ENCODE measurements around the gene COL11A2. TPM values are rescaled to one million over a fixed set of nuclear protein-coding genes. Genes with fewer than 3 reads are reported as not detected.

The COL11A2 gene
- total RNA-seq, 1 donor from 2014 or later = 0.53 TPM

- DNase-seq (ENCODE audit: extremely low read depth, low read depth, low spot score) = no peak
Observed at GRCh38 chr6:33123732-33124524, 68.3 kb downstream of the COL11A2 start.

DNA sequence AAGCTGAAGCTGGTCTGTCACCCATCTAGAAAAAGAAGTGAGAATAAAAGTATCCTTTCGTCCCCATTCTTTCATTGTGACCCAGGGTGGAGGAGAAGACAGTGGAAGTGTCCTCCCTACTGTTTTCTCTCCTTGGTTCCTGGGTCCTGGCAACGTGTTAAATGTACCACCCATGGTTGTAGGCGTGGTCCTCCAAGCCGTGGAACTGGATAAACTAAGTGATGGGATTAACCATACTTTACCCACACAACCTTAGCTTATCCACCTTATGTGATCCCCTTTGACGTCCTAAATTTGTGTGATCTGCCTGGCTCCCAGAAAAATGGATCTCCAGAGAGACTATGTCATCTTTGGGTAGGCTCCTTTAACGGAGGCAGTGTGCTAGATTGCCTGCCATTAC is 69.1 kb downstream of the COL11A2 start:
- no peak for DNase-seq (ENCODE audit: extremely low read depth, low read depth, low spot score)

- DNase-seq (ENCODE audit: extremely low read depth, low read depth, low spot score) = no peak
Observed at GRCh38 chr6:33120001-33120400, 72.3 kb downstream of the COL11A2 start.

GRCh38 chr6:33118525-33119123 is 73.6 kb downstream of the COL11A2 start:
- peak; percentile 34 for DNase-seq (ENCODE audit: extremely low read depth, low read depth, low spot score)

DNA sequence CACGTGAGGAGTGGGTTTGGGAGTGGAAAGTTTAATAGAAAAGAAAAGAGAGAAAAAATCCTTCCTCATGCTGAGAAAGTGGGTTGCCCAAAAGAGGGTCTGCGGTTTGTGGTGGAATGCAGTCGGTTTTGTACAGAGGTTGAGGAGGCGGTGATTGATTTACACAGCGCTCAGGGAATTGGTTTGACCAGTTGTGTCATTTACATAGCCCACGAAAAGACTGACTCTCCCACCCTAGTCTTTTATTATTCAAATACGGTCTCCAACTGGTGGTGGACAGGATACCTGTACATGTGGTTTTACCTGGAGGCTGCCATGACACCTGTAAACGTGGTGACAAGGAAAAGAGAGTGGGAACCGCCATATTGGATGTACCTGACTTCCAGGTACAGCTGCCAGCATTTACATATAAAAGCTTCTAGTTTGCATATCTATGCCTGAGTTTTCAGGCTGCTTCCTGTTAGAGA is 74.4 kb downstream of the COL11A2 start:
- no peak for DNase-seq (ENCODE audit: extremely low read depth, low read depth, low spot score)

DNA sequence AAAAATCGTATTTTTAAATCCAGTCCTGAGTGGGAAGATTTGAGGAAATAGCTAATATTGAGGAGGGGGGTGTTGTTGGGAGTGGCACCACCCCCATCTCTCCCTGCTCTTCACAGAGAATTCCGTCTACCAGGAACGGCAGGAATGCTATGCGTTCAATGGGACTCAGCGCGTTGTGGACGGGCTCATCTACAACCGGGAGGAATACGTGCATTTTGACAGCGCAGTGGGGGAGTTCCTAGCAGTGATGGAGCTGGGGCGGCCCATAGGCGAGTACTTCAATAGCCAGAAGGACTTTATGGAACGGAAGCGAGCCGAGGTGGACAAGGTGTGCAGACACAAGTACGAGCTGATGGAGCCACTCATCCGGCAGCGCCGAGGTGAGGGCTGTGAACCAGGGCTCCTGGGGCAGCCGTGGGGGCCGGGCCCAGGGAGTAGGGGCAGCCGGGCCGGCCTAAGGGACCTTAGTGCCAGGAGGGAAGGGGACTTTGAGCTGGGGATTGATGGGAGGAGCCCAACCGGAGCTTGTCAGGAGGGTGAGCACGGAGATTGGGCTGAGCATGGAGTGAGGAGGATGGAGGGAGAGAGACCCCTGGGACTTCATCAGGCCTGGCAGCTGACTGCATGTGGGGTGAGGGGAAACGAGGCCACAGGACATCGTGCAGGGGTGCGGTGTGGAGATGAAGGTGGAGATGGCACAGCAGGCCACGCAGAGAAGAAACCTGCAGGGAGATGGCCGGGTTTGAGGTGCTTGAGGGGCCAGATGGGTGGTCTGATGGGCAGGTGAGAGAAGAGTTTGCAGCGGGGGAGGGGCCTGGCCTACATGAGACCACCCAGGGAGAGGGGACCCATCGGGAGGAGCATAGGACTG is 75.2 kb downstream of the COL11A2 start:
- DNase-seq (ENCODE audit: extremely low read depth, low read depth, low spot score) = no peak

GRCh38 chr6:33116417-33116816 is 75.8 kb downstream of the COL11A2 start:
- DNase-seq (ENCODE audit: extremely low read depth, low read depth, low spot score) = no peak

DNA sequence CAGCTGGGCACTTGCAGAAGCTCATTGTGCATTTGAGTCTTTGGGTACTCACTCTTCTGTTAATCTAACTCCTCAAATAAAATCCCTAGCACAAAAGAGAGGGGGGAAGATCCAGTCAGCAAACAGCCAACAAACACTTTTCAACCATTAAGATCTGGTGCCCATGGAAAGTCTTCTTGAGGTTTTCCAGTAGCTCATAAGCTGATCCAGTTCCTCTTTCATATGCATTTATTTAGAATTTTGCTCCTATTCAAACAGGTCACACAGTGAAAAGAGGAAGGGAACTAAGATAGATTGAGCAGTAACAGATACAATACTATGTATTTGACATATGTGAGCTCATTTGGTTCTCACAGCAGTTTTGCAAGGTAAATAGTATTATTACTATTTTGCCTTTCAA is 77.9 kb downstream of the COL11A2 start:
- DNase-seq (ENCODE audit: extremely low read depth, low read depth, low spot score) = no peak

DNA sequence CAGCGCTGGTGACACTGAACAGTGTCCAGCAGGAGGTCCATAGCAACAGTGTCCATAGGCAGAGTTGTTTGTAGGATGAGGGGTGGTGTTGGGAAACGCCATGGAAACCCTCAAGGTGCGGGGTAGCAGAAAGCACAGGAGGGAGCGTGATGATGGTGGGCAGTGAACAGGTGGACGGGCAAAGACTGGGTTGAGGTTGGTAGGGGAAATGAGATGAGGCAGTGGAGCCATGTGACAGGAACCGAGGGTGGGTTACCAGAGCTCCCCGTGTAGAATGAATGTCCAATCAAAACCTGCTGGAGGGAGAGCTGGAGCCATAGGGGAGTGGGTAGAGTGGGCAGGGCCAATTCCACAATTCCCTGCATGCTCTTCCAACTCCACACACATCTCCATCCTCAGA is 78.5 kb downstream of the COL11A2 start:
- DNase-seq (ENCODE audit: extremely low read depth, low read depth, low spot score) = no peak

Other genes with a start within 250 kb of the COL11A2 start
- 0.53 and 0.99 TPM in 2 replicates for gene HLA-DMA, start 239.4 kb downstream of the COL11A2 start, total RNA-seq
- gene BRD2, start 223.9 kb downstream of the COL11A2 start, total RNA-seq = 116 and 138 TPM in 2 replicates
- gene HLA-DOA, start 182.9 kb downstream of the COL11A2 start, total RNA-seq = not detected in 2 replicates
- 7.3 and 12.8 TPM in 2 replicates for gene HLA-DPA1, start 118.8 kb downstream of the COL11A2 start, total RNA-seq
- gene HLA-DPB1, start 116.5 kb downstream of the COL11A2 start, total RNA-seq = 2.4 and 8.0 TPM in 2 replicates
- 24.6 and 25.2 TPM in 2 replicates for gene RXRB, start 8.2 kb upstream of the COL11A2 start, total RNA-seq
- 124 and 143 TPM in 2 replicates for gene SLC39A7, start 8.4 kb upstream of the COL11A2 start, total RNA-seq
- gene HSD17B8, start 12.2 kb upstream of the COL11A2 start, total RNA-seq = 4.0 and 8.0 TPM in 2 replicates
- 9.6 and 15.2 TPM in 2 replicates for gene RING1, start 16.0 kb upstream of the COL11A2 start, total RNA-seq
- 29.6 and 34.5 TPM in 2 replicates for gene VPS52, start 79.4 kb upstream of the COL11A2 start, total RNA-seq
- gene RPS18, start 79.6 kb upstream of the COL11A2 start, total RNA-seq = 2,187 and 4,134 TPM in 2 replicates
- gene B3GALT4, start 84.7 kb upstream of the COL11A2 start, total RNA-seq = 4.5 and 6.8 TPM in 2 replicates
- 63.4 and 91.0 TPM in 2 replicates for gene WDR46, start 96.8 kb upstream of the COL11A2 start, total RNA-seq
- gene PFDN6, start 97.1 kb upstream of the COL11A2 start, total RNA-seq = 34.1 and 40.8 TPM in 2 replicates
- 51.6 and 65.5 TPM in 2 replicates for gene RGL2, start 106.5 kb upstream of the COL11A2 start, total RNA-seq
- gene TAPBP, start 121.6 kb upstream of the COL11A2 start, total RNA-seq = 244 and 415 TPM in 2 replicates
- 11.0 and 12.4 TPM in 2 replicates for gene ZBTB22, start 125.3 kb upstream of the COL11A2 start, total RNA-seq
- gene DAXX, start 130.5 kb upstream of the COL11A2 start, total RNA-seq = 47.0 and 58.9 TPM in 2 replicates
- 3.9 and 21.9 TPM in 2 replicates for gene KIFC1, start 199.4 kb upstream of the COL11A2 start, total RNA-seq
- gene PHF1, start 218.5 kb upstream of the COL11A2 start, total RNA-seq = 21.5 and 34.8 TPM in 2 replicates
- gene CUTA, start 225.6 kb upstream of the COL11A2 start, total RNA-seq = 140 and 146 TPM in 2 replicates
- 3.1 and 6.1 TPM in 2 replicates for gene SYNGAP1, start 227.6 kb upstream of the COL11A2 start, total RNA-seq